Parathyroid adenoma (tissue), 2 donors: ENCODE measurements around the gene CLIC1.
"Not testable (repeated sequence)": the region's sequence is repeated elsewhere in the genome, so short reads cannot be mapped to it uniquely, and the experiment has no call there.

ENCODE experiments used
- H2AFZ ChIP-seq: fragments of 300-600 bp; sonication (generic); one replicate; pipeline ENCODE4 v1.7.0; 2017; ENCODE audit warnings: antibody characterized with exemption, mild to moderate bottlenecking
- H3K27ac ChIP-seq: fragments of 300-600 bp; sonication (generic); one replicate; pipeline ENCODE4 v1.7.0; 2017
- H3K27me3 ChIP-seq: fragments of 300-600 bp; sonication (generic); one replicate; pipeline ENCODE4 v1.7.0; 2017; ENCODE audit warnings: low read length; ENCODE audit not compliant: control insufficient read depth, insufficient read depth
- H3K36me3 ChIP-seq: fragments of 300-600 bp; sonication (generic); one replicate; pipeline ENCODE4 v1.7.0; 2017; ENCODE audit warnings: low read length; ENCODE audit not compliant: control insufficient read depth, insufficient read depth
- H3K4me1 ChIP-seq: fragments of 300-600 bp; sonication (generic); one replicate; pipeline ENCODE4 v1.7.0; 2017; ENCODE audit warnings: control low read depth
- H3K4me2 ChIP-seq: fragments of 300-600 bp; sonication (generic); one replicate; pipeline ENCODE4 v1.7.0; 2017; ENCODE audit warnings: low read length
- H3K4me3 ChIP-seq: fragments of 300-600 bp; sonication (generic); one replicate; pipeline ENCODE4 v1.7.0; 2017; ENCODE audit warnings: low read depth, low read length
- H3K79me2 ChIP-seq: fragments of 300-600 bp; sonication (generic); one replicate; pipeline ENCODE4 v1.7.0; 2017; ENCODE audit warnings: control low read depth
- H3K9ac ChIP-seq: fragments of 300-600 bp; sonication (generic); one replicate; pipeline ENCODE4 v1.7.0; 2017; ENCODE audit warnings: mild to moderate bottlenecking
- H3K9me3 ChIP-seq: fragments of 300-600 bp; sonication (generic); one replicate; pipeline ENCODE4 v1.7.0; 2017; ENCODE audit warnings: low read length; ENCODE audit not compliant: control insufficient read depth
- CTCF ChIP-seq: fragments of 300-600 bp; sonication (generic); IDR thresholded peaks from one replicate; pipeline ENCODE4 v1.7.0; 2017; ENCODE audit warnings: antibody characterized with exemption, mild to moderate bottlenecking
- donor health status: primary hyperparathyroidism.

Gene CLIC1

GRCh38 chr6:31713991-31714684 lies 22.2 kb downstream of the CLIC1 start:
- peaks cover 14% of the 10 kb centered on the region for H3K4me1 ChIP-seq
- peak overlapping the region; percentile 16 for H2AFZ ChIP-seq
- no peaks in the 10 kb centered on the region for H3K79me2 ChIP-seq
- no peak overlapping the region for H3K27ac ChIP-seq
- H3K9ac ChIP-seq, result no peak overlapping the region
- TF ChIP-seq CTCF, result no peak
- H3K4me3 ChIP-seq, result no peak overlapping the region
- H3K27me3 ChIP-seq, result no peaks in the 10 kb centered on the region
- no peak overlapping the region for H3K4me2 ChIP-seq
- no peaks in the 10 kb centered on the region for H3K36me3 ChIP-seq
- no peaks in the 10 kb centered on the region for H3K9me3 ChIP-seq

GRCh38 chr6:31713465-31713864 lies 22.9 kb downstream of the CLIC1 start:
- Histone ChIP-seq H3K9ac (no peak overlapping the region), H3K9me3 (no peaks in the 10 kb centered on the region), H3K4me1 (peaks cover 9% of the 10 kb centered on the region)

GRCh38 chr6:31712296-31712695 lies 24.0 kb downstream of the CLIC1 start:
- Histone ChIP-seq H2AFZ (no peak overlapping the region), H3K4me2 (no peak overlapping the region), H3K9ac (no peak overlapping the region), H3K4me3 (no peak overlapping the region), H3K79me2 (no peaks in the 10 kb centered on the region), H3K27ac (no peak overlapping the region), H3K36me3 (no peaks in the 10 kb centered on the region), H3K27me3 (no peaks in the 10 kb centered on the region), H3K4me1 (no peaks in the 10 kb centered on the region), H3K9me3 (no peaks in the 10 kb centered on the region)
- no peak for TF ChIP-seq CTCF

More at GRCh38 chr6:31713465-31713864, 22.9 kb downstream of the CLIC1 start:
- no peak overlapping the region for H3K4me3 ChIP-seq
- no peaks in the 10 kb centered on the region for H3K36me3 ChIP-seq
- no peak overlapping the region for H2AFZ ChIP-seq
- H3K79me2 ChIP-seq, result no peaks in the 10 kb centered on the region
- H3K27ac ChIP-seq, result no peak overlapping the region
- H3K4me2 ChIP-seq, result no peak overlapping the region
- TF ChIP-seq CTCF, result no peak
- H3K27me3 ChIP-seq, result no peaks in the 10 kb centered on the region

GRCh38 chr6:31711233-31711632 lies 25.1 kb downstream of the CLIC1 start:
- Histone ChIP-seq H3K27ac (no peak overlapping the region), H3K9ac (no peak overlapping the region), H3K79me2 (no peaks in the 10 kb centered on the region), H3K27me3 (no peaks in the 10 kb centered on the region), H3K4me1 (no peaks in the 10 kb centered on the region), H2AFZ (no peak overlapping the region), H3K4me2 (no peak overlapping the region), H3K4me3 (no peak overlapping the region), H3K9me3 (no peaks in the 10 kb centered on the region), H3K36me3 (no peaks in the 10 kb centered on the region)
- no peak for TF ChIP-seq CTCF

GRCh38 chr6:31710523-31711219 lies 25.7 kb downstream of the CLIC1 start:
- Histone ChIP-seq H3K27me3 (no peaks in the 10 kb centered on the region), H2AFZ (no peak overlapping the region), H3K36me3 (no peaks in the 10 kb centered on the region), H3K4me1 (no peaks in the 10 kb centered on the region), H3K27ac (no peak overlapping the region), H3K4me2 (no peak overlapping the region), H3K9ac (no peak overlapping the region), H3K79me2 (no peaks in the 10 kb centered on the region), H3K9me3 (no peaks in the 10 kb centered on the region), H3K4me3 (no peak overlapping the region)
- no peak for TF ChIP-seq CTCF

GRCh38 chr6:31709157-31709556 lies 27.2 kb downstream of the CLIC1 start:
- not testable (repeated sequence) for H3K27ac ChIP-seq, H3K27me3 ChIP-seq, H3K36me3 ChIP-seq, H3K4me1 ChIP-seq, H3K79me2 ChIP-seq, H3K9ac ChIP-seq, H3K4me2 ChIP-seq, H3K4me3 ChIP-seq, H2AFZ ChIP-seq, H3K9me3 ChIP-seq
